Thyroid gland (tissue), 4 donors: Measurements from ENCODE around the gene ST8SIA5. TPM values are rescaled to one million over a fixed set of nuclear protein-coding genes. Genes with fewer than 3 reads are reported as not detected.

ENCODE experiments used
- DNase-seq, 2 donors: peaks; one replicate each; pipeline ENCODE4 v3.0.0-alpha.2; 2019
- H3K27ac ChIP-seq, 3 donors: fragments of 200-600 bp; sonication (generic); 1 replicate in 2 of 3; 2 replicates in 1 of 3; pipeline ENCODE4 v1.5.1; 2016 to 2019; ENCODE audit warnings: mild to moderate bottlenecking in 1 of 3, moderate library complexity in 1 of 3
- H3K27me3 ChIP-seq: fragments of 200-600 bp; sonication (generic); one replicate; pipeline ENCODE4 v1.5.1; 2019
- H3K36me3 ChIP-seq, 2 donors: fragments of 200-600 bp; sonication (generic); one replicate each; pipeline ENCODE4 v1.5.1; 2016 to 2019
- H3K4me1 ChIP-seq, 2 donors: fragments of 200-600 bp; sonication (generic); one replicate each; pipeline ENCODE4 v1.5.1; 2017 to 2019
- H3K4me3 ChIP-seq, 3 donors: fragments of 200-600 bp; sonication (generic); replicated peaks in 1 of 3; 1 replicate in 2 of 3; 2 replicates in 1 of 3; pipeline ENCODE4 v1.5.1; 2016; ENCODE audit warnings: mild to moderate bottlenecking in 1 of 3
- H3K9me3 ChIP-seq: fragments of 200-600 bp; sonication (generic); one replicate; pipeline ENCODE4 v1.5.1; 2017
- CTCF ChIP-seq, 6 experiments: fragments of 200-600 bp in 3 of 6; fragments of 450-650 bp in 3 of 6; sonication (generic) in 3 of 6; IDR thresholded peaks; one replicate each; pipeline ENCODE4 v1.5.1; 2016 to 2019; ENCODE audit warnings: antibody characterized with exemption in 6 of 6, mild to moderate bottlenecking in 2 of 6, inconsistent platforms in 1 of 6, moderate library complexity in 1 of 6
- POLR2A ChIP-seq, 2 donors: fragments of 450-650 bp; IDR thresholded peaks; one replicate each; pipeline ENCODE4 v1.6.1; 2017; ENCODE audit warnings: antibody characterized with exemption in 2 of 2, mild to moderate bottlenecking in 2 of 2, moderate library complexity in 1 of 2
- WGBS, 2 donors: methylation state at CpG; one replicate each; pipeline ENCODE4 v1.1.5; 2017; 5-methylcytosine and 5-hydroxymethylcytosine counted together
- intact Hi-C: fragments of 100-400 bp; cut with DNase I; formaldehyde crosslinking; loops from one replicate; pipeline ENCODE4 v1.15.1; 2023
- total RNA-seq, 4 donors: library from RNA; depleted of rRNA; stranded (reverse); fragments of >200 nt; gene quantifications; one replicate each; pipeline ENCODE4 v1.2.3, GENCODE V29; 2016

ST8SIA5 gene
- total RNA-seq, 4 donors from 2014 or later = 0.04 to 1.2 (median 0.24) TPM; not detected in 1

GRCh38 chr18:46672062-46672970, 84.5 kb downstream of the ST8SIA5 start:
- intact Hi-C loops = no loop called here
- TF ChIP-seq CTCF (IDR thresholded peaks at IDR 0.05) = no peak
- TF ChIP-seq POLR2A (IDR thresholded peaks at IDR 0.05) = no peak
- Histone ChIP-seq H3K4me3 (no peak overlapping the region), H3K27me3 (no peaks in the 10 kb centered on the region), H3K4me1 (peaks cover 13 to 20% of the 10 kb centered on the region in 2 donors), H3K36me3 (no peaks in the 10 kb centered on the region), H3K9me3 (no peaks in the 10 kb centered on the region), H3K27ac (peak overlapping the region in 2 of 3 donors; percentile 10)
- DNase-seq = no peak
- 29 to 42% methylated on average over 6 of the region's 6 CpGs for WGBS, 2 donors

GRCh38 chr18:46668694-46669093, 88.2 kb downstream of the ST8SIA5 start:
- no peaks in the 10 kb centered on the region for H3K36me3 ChIP-seq
- TF ChIP-seq POLR2A (IDR thresholded peaks at IDR 0.05) = no peak
- TF ChIP-seq CTCF (IDR thresholded peaks at IDR 0.05) = no peak
- H3K4me3 ChIP-seq = no peak overlapping the region
- H3K27ac ChIP-seq = no peak overlapping the region
- no peaks in the 10 kb centered on the region for H3K27me3 ChIP-seq
- peaks cover 0 to 8% of the 10 kb centered on the region in 2 donors for H3K4me1 ChIP-seq
- H3K9me3 ChIP-seq = no peaks in the 10 kb centered on the region
- intact Hi-C loops = no loop called here
- no peak for DNase-seq
- WGBS, 2 donors = 61 to 74% methylated on average over 5 to 6 of the region's 6 CpGs

- DNase-seq = peak; percentile 14 to 42
- no peak overlapping the region for H3K27ac ChIP-seq
- H3K4me1 ChIP-seq = peaks cover 0 to 8% of the 10 kb centered on the region in 2 donors
- no peaks in the 10 kb centered on the region for H3K36me3 ChIP-seq
- H3K9me3 ChIP-seq = no peaks in the 10 kb centered on the region
- H3K4me3 ChIP-seq = no peak overlapping the region
- WGBS, 2 donors = 59 to 74% methylated on average over 11 of the region's 11 CpGs
- H3K27me3 ChIP-seq = no peaks in the 10 kb centered on the region
- TF ChIP-seq POLR2A (IDR thresholded peaks at IDR 0.05) = no peak
- TF ChIP-seq CTCF (IDR thresholded peaks at IDR 0.05) = no peak
- intact Hi-C loops = no loop called here
Observed at GRCh38 chr18:46668135-46668534, 88.7 kb downstream of the ST8SIA5 start.

- 95 to 96% methylated on average over 1 of the region's 1 CpG for WGBS, 2 donors
- TF ChIP-seq CTCF (IDR thresholded peaks at IDR 0.05) = no peak
- H3K27me3 ChIP-seq = no peaks in the 10 kb centered on the region
- H3K36me3 ChIP-seq = no peaks in the 10 kb centered on the region
- no peak overlapping the region for H3K27ac ChIP-seq
- no peak for DNase-seq
- H3K4me3 ChIP-seq = no peak overlapping the region
- intact Hi-C loops = no loop called here
- H3K4me1 ChIP-seq = no peaks in the 10 kb centered on the region
- H3K9me3 ChIP-seq = no peaks in the 10 kb centered on the region
Observed at GRCh38 chr18:46663539-46663938, 93.3 kb downstream of the ST8SIA5 start.
